ENCODE data around the gene RGS12.

RGS12 gene

GRCh38 chr4:3335385-3335784 lies 42.6 kb downstream of the RGS12 start:
- TF ChIP-seq ZFX (IDR thresholded peaks at IDR 0.05; ENCODE audit: borderline replicate concordance) = no peak
- TF ChIP-seq CTCF (IDR thresholded peaks at IDR 0.05) = no peak
- no peak overlapping the region for H3K27ac ChIP-seq

- no peak overlapping the region for H3K27ac ChIP-seq
- TF ChIP-seq CTCF (IDR thresholded peaks at IDR 0.05) = no peak
- no peak for TF ChIP-seq ZFX (IDR thresholded peaks at IDR 0.05; ENCODE audit: borderline replicate concordance)
These were observed 43.2 kb downstream of the RGS12 start for GRCh38 chr4:3335982-3336381.

- TF ChIP-seq ZFX (IDR thresholded peaks at IDR 0.05; ENCODE audit: borderline replicate concordance) (no peak), CTCF (IDR thresholded peaks at IDR 0.05) (no peak)
- no peak overlapping the region for H3K27ac ChIP-seq
These were observed 43.8 kb downstream of the RGS12 start for GRCh38 chr4:3336382-3337356.

- TF ChIP-seq ZFX (IDR thresholded peaks at IDR 0.05; ENCODE audit: borderline replicate concordance) (no peak), CTCF (IDR thresholded peaks at IDR 0.05) (no peak)
- no peak overlapping the region for H3K27ac ChIP-seq
These were observed 44.5 kb downstream of the RGS12 start for GRCh38 chr4:3337357-3337732.

- no peak overlapping the region for H3K27ac ChIP-seq
- no peak for TF ChIP-seq ZFX (IDR thresholded peaks at IDR 0.05; ENCODE audit: borderline replicate concordance)
- TF ChIP-seq CTCF (IDR thresholded peaks at IDR 0.05) = no peak
These were observed 45.0 kb downstream of the RGS12 start for GRCh38 chr4:3337811-3338210.

- no peak overlapping the region for H3K27ac ChIP-seq
These were observed 45.6 kb downstream of the RGS12 start for GRCh38 chr4:3338321-3338838.

More at GRCh38 chr4:3338321-3338838, 45.6 kb downstream of the RGS12 start:
- TF ChIP-seq CTCF (IDR thresholded peaks at IDR 0.05) = no peak
- TF ChIP-seq ZFX (IDR thresholded peaks at IDR 0.05; ENCODE audit: borderline replicate concordance) = no peak
